ENCODE measurements around the gene TIMM17B. TPM values are rescaled to one million over a fixed set of nuclear protein-coding genes. Genes with fewer than 3 reads are reported as not detected.

TIMM17B gene
- total RNA-seq, 2 donors from 2014 or later: 49.2 to 56.5 TPM

DNA sequence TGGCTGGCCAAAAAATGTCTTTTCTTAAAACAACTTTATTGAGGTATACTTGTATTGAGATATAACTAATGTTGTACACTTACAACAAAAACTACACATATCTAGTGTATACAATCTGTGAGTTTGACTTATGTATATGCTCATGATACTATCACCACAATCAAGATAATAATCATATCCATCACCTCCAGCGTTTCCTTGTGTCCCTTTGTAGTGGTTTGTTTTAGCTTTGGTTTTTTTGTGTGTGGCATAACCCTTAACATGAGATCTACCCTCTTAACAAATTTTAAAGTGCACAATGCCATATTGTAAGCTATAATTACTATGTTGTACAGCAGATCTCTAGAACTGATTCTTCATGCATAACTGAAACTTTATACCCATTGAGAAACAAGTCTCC, 48.7 kb downstream of the TIMM17B start:
- TF ChIP-seq, protein P1, sequence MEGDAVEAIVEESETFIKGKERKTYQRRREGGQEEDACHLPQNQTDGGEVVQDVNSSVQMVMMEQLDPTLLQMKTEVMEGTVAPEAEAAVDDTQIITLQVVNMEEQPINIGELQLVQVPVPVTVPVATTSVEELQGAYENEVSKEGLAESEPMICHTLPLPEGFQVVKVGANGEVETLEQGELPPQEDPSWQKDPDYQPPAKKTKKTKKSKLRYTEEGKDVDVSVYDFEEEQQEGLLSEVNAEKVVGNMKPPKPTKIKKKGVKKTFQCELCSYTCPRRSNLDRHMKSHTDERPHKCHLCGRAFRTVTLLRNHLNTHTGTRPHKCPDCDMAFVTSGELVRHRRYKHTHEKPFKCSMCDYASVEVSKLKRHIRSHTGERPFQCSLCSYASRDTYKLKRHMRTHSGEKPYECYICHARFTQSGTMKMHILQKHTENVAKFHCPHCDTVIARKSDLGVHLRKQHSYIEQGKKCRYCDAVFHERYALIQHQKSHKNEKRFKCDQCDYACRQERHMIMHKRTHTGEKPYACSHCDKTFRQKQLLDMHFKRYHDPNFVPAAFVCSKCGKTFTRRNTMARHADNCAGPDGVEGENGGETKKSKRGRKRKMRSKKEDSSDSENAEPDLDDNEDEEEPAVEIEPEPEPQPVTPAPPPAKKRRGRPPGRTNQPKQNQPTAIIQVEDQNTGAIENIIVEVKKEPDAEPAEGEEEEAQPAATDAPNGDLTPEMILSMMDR (IDR thresholded peaks at IDR 0.05): no peak
- H3K27me3 ChIP-seq: no peaks in the 10 kb centered on the region

More for the DNA sequence above, 48.7 kb downstream of the TIMM17B start:
- Histone ChIP-seq H3K4me1 (no peaks in the 10 kb centered on the region), H3K27ac (no peak overlapping the region), H3K36me3 (no peaks in the 10 kb centered on the region), H3K9me3 (no peaks in the 10 kb centered on the region), H3K4me3 (no peak overlapping the region)
- no peak for DNase-seq (ENCODE audit: low spot score)

Other genes with a start within 250 kb of the TIMM17B start
- gene WAS, start 214.0 kb downstream of the TIMM17B start, total RNA-seq: 1 to 10 TPM; 3.0 to 4.5 TPM
- 1 to 10 TPM; 3.8 to 8.0 TPM for gene SUV39H1, start 201.0 kb downstream of the TIMM17B start, total RNA-seq
- gene GLOD5, start 136.0 kb downstream of the TIMM17B start, total RNA-seq: not detected
- gene GATA1, start 111.2 kb downstream of the TIMM17B start, total RNA-seq: under 1 TPM in 1 of 2 donors, not detected in 1; 0.20 TPM
- gene HDAC6, start 95.7 kb downstream of the TIMM17B start, total RNA-seq: 10 to 100 TPM; 27.1 to 30.4 TPM
- gene ERAS, start 71.3 kb downstream of the TIMM17B start, total RNA-seq: not detected
- 10 to 100 TPM in 1 of 2 donors, 1 to 10 TPM in 1; 4.3 to 12.5 TPM for gene PCSK1N, start 62.2 kb downstream of the TIMM17B start, total RNA-seq
- 10 to 100 TPM; 44.4 to 66.7 TPM for gene PQBP1, start 162 bp upstream of the TIMM17B start, total RNA-seq
- gene SLC35A2, start 13.9 kb upstream of the TIMM17B start, total RNA-seq: 10 to 100 TPM; 16.8 to 18.8 TPM
- gene PIM2, start 21.3 kb upstream of the TIMM17B start, total RNA-seq: 1 to 10 TPM; 5.4 to 9.1 TPM
- gene OTUD5, start 59.8 kb upstream of the TIMM17B start, total RNA-seq: 10 to 100 TPM; 15.4 to 23.9 TPM
- 1 to 10 TPM; 1.3 to 1.5 TPM for gene KCND1, start 74.1 kb upstream of the TIMM17B start, total RNA-seq
- gene GRIPAP1, start 104.5 kb upstream of the TIMM17B start, total RNA-seq: 10 to 100 TPM in 1 of 2 donors, 1 to 10 TPM in 1; 9.6 to 16.0 TPM
- 10 to 100 TPM; 25.8 to 60.3 TPM for gene TFE3, start 145.6 kb upstream of the TIMM17B start, total RNA-seq
- gene CCDC120, start 161.2 kb upstream of the TIMM17B start, total RNA-seq: 1 to 10 TPM; 1.3 to 2.2 TPM
- gene PRAF2, start 176.2 kb upstream of the TIMM17B start, total RNA-seq: 10 to 100 TPM; 11.5 to 29.7 TPM
- gene WDR45, start 182.1 kb upstream of the TIMM17B start, total RNA-seq: 100 to 1,000 TPM in 1 of 2 donors, 10 to 100 TPM in 1; 78.3 to 117 TPM
- gene GPKOW, start 226.0 kb upstream of the TIMM17B start, total RNA-seq: 10 to 100 TPM; 17.7 to 26.1 TPM